GM18505 (cell line): ENCODE measurements around the gene CTNND2.
"Not testable (repeated sequence)": the region's sequence is repeated elsewhere in the genome, so short reads cannot be mapped to it uniquely, and the experiment has no call there.

Experiments used
- ATAC-seq: cut with Tn5 transposase; IDR thresholded peaks from one replicate; pipeline ENCODE4 v1.9.1; 2021; ENCODE audit not compliant: unreplicated experiment
- POLR2A ChIP-seq: IDR thresholded peaks from 4 replicates; pipeline ENCODE4 v1.6.1; 2011; ENCODE audit warnings: borderline replicate concordance; ENCODE audit not compliant: insufficient read depth, insufficient read length; ENCODE audit errors: extremely low read depth

The CTNND2 gene

GRCh38 chr5:11851965-11852716 lies 52.1 kb downstream of the CTNND2 start:
- ATAC-seq: no peak
- TF ChIP-seq POLR2A: no peak

DNA sequence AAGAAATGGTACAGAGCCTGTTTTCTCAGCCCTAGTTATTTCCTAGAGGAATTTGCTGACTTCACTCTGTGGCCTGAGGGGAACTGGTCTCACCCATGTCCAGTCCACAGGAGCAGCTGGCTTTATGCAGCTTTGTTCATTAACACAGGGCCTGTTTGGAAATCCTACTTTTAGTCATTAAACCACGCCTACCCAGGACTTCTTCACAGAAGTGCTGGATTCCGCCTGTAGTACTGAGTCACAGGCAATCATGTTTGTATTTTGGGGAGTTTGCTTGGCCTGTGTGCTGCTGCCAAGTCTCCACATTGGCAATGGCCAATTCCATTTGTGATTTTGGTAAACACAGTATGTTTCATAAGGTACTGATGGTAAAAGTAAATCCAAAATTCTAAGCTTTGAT lies 52.8 kb downstream of the CTNND2 start:
- TF ChIP-seq POLR2A: no peak
- ATAC-seq: no peak

GRCh38 chr5:11828566-11828965 lies 75.7 kb downstream of the CTNND2 start:
- not testable (repeated sequence) for ATAC-seq

DNA sequence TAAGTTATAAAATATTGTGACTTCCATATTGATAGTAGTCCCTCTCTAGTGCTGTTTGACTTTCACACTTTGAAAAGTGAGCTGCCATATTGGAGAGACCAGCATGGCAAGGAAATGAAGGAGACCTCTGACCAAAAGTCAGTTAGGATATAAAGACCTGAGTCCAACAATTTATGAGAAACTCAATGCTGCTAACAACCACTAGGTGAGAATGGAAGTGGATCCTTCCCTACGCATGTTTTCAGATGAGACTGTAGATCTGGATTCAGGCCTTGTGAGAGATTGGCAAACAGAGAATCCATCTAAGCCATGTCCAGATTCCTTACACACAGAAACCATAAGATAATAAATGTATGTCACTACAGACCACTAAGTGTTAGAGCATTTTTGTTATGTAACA lies 81.6 kb downstream of the CTNND2 start:
- ATAC-seq: no peak
- TF ChIP-seq POLR2A: no peak

- ATAC-seq: no peak
- no peak for TF ChIP-seq POLR2A
These were observed 88.3 kb downstream of the CTNND2 start for GRCh38 chr5:11815916-11816315.

DNA sequence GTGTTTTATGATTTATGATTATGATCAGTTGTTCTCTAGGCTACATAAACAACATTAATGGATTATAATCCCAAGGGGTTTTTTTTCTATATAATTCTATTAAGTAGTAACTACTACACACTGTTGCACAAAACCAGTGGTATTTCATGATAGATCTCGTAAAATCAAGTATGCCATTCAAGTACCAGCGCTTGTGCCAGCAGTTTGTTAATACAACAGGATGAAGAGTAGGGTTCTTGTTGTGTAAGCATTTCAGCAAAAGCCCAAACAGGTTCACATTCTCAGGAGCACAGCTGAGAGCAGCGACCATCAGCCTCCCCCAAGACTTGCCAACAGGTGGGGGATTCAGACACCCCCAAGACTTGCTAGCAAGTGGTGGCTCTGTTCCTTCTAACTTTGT lies 88.8 kb downstream of the CTNND2 start:
- no peak for TF ChIP-seq POLR2A
- no peak for ATAC-seq

DNA sequence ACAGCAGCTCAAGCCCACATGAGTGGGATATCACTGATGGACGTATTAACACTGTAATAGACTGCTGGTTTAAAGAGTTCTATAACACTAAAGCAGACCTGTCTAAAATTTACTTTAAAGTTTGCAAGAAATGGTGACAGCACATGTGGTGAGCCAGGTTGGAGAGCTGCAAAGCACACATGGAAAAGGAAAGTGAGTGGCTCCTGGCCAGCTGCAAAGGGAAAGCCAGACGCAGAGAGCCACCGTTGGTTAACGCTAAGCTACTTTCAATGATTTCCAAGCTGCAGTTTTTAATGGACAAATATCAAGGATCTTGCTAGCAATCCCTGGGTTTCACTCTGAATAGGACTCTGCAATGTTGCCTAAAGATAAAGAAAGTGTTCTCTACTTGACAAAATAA lies 89.9 kb downstream of the CTNND2 start:
- TF ChIP-seq POLR2A: no peak
- no peak for ATAC-seq

- ATAC-seq: no peak
These were observed 94.8 kb downstream of the CTNND2 start for GRCh38 chr5:11809407-11809806.

GRCh38 chr5:11803436-11803835 lies 100.8 kb downstream of the CTNND2 start:
- no peak for ATAC-seq
- no peak for TF ChIP-seq POLR2A

More at GRCh38 chr5:11809407-11809806, 94.8 kb downstream of the CTNND2 start:
- no peak for TF ChIP-seq POLR2A

DNA sequence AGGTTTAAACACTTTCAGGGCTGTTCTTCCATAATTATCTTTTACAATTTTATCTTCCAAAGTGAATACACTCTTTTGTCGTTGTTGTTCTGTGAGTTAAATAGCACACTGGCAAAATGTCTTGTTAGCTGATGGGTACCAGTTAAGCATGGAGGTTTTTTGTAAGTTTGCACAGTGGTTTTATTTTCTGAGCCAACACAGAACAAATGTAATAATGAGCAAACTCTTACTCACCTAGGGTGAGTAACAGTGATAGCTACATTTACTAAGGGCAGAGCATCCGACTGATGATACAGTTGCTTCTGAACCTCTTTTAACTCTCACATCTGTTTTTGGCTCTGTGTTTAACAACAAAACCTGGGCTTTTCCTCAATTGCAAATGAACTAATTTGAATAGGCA lies 103.2 kb downstream of the CTNND2 start:
- no peak for TF ChIP-seq POLR2A
- ATAC-seq: no peak

- TF ChIP-seq POLR2A: no peak
- ATAC-seq: no peak
These were observed 107.1 kb downstream of the CTNND2 start for GRCh38 chr5:11797132-11797531.

- no peak for ATAC-seq
- TF ChIP-seq POLR2A: no peak
These were observed 110.8 kb downstream of the CTNND2 start for GRCh38 chr5:11793396-11793795.

GRCh38 chr5:11792621-11793020 lies 111.6 kb downstream of the CTNND2 start:
- no peak for TF ChIP-seq POLR2A
- no peak for ATAC-seq

- TF ChIP-seq POLR2A: no peak
These were observed 112.5 kb downstream of the CTNND2 start for GRCh38 chr5:11791792-11792191.

DNA sequence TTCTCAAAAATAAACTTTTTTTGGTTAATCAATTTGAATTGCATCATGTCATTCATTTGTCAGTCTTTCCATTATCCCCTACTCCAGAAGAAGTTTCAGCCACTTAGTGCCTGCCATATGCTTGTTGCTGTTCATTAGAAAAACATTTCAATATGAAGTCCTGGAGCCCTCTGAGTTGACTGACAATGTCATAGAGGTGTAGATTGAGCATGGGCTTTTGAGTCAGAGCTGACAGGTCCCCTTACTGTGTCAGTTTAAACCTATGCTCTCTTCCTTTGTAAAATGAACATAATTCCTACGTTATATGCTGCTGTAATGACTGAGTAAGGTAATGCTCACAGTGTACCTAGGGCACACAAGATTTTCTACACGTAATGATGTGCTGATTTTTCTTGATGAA lies 114.0 kb downstream of the CTNND2 start:
- ATAC-seq: no peak
- TF ChIP-seq POLR2A: no peak

More at GRCh38 chr5:11791792-11792191, 112.5 kb downstream of the CTNND2 start:
- no peak for ATAC-seq
